ENCODE data around the gene HECW1.

The HECW1 gene

GRCh38 chr7:43077732-43078391 is 34.6 kb upstream of the HECW1 start:
- TF ChIP-seq CTCF (IDR thresholded peaks at IDR 0.05; ENCODE audit: control insufficient read depth, extremely low read depth, insufficient read depth), result no peak
- no peak for DNase-seq (ENCODE audit: low read depth)

GRCh38 chr7:43078794-43079193 is 33.7 kb upstream of the HECW1 start:
- no peak overlapping the region for H3K4me3 ChIP-seq (ENCODE audit: low read depth, low read length)
- DNase-seq (ENCODE audit: low read depth), result no peak
- no peak for TF ChIP-seq CTCF (IDR thresholded peaks at IDR 0.05; ENCODE audit: control insufficient read depth, extremely low read depth, insufficient read depth)

More at GRCh38 chr7:43077732-43078391, 34.6 kb upstream of the HECW1 start:
- H3K4me3 ChIP-seq (ENCODE audit: low read depth, low read length), result no peak overlapping the region

- no peak for DNase-seq (ENCODE audit: low read depth)
These were observed 30.8 kb upstream of the HECW1 start for GRCh38 chr7:43081603-43082002.

DNA sequence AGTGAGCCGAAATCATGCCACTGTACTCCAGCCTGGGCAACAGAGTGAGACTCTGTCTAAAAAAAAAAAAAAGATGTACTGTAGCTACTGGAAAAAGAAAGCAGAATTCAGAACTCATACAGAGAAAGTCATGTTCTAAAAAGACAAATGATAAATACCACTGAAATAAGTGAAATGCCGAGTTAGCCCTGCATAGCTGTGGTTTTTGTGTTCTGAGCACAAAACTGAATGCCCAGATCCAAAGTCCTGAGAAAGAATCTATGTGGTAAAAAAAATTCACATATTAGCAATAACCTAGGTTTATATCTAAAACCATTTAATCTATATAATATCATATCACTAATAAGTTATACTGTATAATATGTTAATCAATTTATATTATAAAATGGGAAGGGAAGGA is 29.3 kb upstream of the HECW1 start:
- TF ChIP-seq CTCF (IDR thresholded peaks at IDR 0.05; ENCODE audit: control insufficient read depth, extremely low read depth, insufficient read depth), result no peak
- no peak overlapping the region for H3K4me3 ChIP-seq (ENCODE audit: low read depth, low read length)
- no peak for DNase-seq (ENCODE audit: low read depth)

More at GRCh38 chr7:43081603-43082002, 30.8 kb upstream of the HECW1 start:
- no peak overlapping the region for H3K4me3 ChIP-seq (ENCODE audit: low read depth, low read length)
- TF ChIP-seq CTCF (IDR thresholded peaks at IDR 0.05; ENCODE audit: control insufficient read depth, extremely low read depth, insufficient read depth), result no peak

- no peak overlapping the region for H3K4me3 ChIP-seq (ENCODE audit: low read depth, low read length)
- no peak for DNase-seq (ENCODE audit: low read depth)
These were observed 27.4 kb upstream of the HECW1 start for GRCh38 chr7:43085017-43085416.

DNA sequence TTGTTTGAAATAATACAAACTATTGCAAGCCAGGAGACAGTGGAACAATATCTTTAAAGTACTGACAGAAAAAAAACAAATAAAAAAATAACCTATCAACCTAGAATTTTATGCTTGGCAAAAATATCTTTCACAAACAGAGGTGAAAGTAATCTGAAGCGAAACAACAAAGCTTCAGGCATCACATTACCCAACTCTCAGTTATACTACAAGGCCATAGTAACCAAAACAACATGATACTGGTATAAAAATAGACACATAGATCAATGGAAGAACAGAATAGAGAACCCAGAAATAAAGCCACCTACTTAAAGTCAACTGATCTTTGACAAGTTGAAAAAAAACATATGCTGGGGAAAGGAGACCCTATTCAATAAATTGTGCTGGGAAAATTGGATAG is 26.5 kb upstream of the HECW1 start:
- H3K4me3 ChIP-seq (ENCODE audit: low read depth, low read length), result no peak overlapping the region
- no peak for TF ChIP-seq CTCF (IDR thresholded peaks at IDR 0.05; ENCODE audit: control insufficient read depth, extremely low read depth, insufficient read depth)
- DNase-seq (ENCODE audit: low read depth), result no peak

More at GRCh38 chr7:43085017-43085416, 27.4 kb upstream of the HECW1 start:
- TF ChIP-seq CTCF (IDR thresholded peaks at IDR 0.05; ENCODE audit: control insufficient read depth, extremely low read depth, insufficient read depth), result no peak

GRCh38 chr7:43092819-43093218 is 19.6 kb upstream of the HECW1 start:
- no peak for TF ChIP-seq CTCF (IDR thresholded peaks at IDR 0.05; ENCODE audit: control insufficient read depth, extremely low read depth, insufficient read depth)
- no peak overlapping the region for H3K4me3 ChIP-seq (ENCODE audit: low read depth, low read length)
- DNase-seq (ENCODE audit: low read depth), result no peak

Measured in LNCaP clone FGC (cell line).